GM10266 (cell line): Measurements from ENCODE around the gene GNPAT.

Experiments
- DNase-seq: peaks from one replicate; pipeline ENCODE4 v3.0.0; 2012; ENCODE audit errors: extremely low spot score
- CTCF ChIP-seq: IDR thresholded peaks from 2 replicates; pipeline ENCODE4 v1.5.1; 2012; ENCODE audit warnings: mild to moderate bottlenecking, low read depth; ENCODE audit not compliant: control insufficient read depth, insufficient read depth; ENCODE audit errors: missing control alignments

Gene GNPAT

GRCh38 chr1:231236938-231237337, 4.1 kb upstream of the GNPAT start:
- TF ChIP-seq CTCF = no peak
- DNase-seq = no peak

DNA sequence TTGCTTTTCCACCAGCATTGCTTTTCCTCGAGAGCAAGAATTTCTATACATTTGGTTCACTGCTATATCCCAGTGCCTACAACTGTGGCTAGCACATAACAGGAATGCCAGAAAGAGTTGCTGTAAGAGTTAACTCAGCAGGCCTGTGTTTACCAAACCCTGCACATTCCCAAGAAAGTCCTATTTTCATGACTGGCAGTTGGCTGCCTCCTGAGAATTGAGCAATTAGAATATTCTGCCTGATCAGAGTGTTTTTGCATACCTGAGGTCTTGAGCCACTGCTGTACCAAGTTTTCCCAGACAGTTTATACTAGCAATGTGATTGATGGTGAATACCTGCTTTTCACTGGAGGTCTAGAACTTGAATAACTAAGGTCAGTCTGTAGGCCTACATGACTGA, 2.7 kb upstream of the GNPAT start:
- no peak for DNase-seq
- TF ChIP-seq CTCF = no peak

DNA sequence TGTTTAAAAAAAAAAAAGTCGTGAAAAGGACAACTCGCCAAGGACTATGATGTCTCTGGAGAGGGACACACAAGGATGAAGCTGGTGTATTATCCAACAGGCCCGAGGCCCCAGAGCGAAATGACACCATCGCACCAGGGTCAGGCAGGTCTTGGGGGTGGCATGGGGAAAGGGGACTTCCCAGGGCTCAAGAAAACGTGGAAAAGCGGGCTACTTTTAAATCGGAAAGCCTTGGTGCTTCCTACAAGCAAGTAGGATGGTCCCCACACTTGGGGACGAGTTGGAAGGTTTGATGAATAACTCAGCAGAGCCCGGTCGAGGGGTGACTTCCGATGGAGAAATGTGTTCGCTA, 505 bp upstream of the GNPAT start:
- TF ChIP-seq CTCF = no peak
- DNase-seq = no peak

DNA sequence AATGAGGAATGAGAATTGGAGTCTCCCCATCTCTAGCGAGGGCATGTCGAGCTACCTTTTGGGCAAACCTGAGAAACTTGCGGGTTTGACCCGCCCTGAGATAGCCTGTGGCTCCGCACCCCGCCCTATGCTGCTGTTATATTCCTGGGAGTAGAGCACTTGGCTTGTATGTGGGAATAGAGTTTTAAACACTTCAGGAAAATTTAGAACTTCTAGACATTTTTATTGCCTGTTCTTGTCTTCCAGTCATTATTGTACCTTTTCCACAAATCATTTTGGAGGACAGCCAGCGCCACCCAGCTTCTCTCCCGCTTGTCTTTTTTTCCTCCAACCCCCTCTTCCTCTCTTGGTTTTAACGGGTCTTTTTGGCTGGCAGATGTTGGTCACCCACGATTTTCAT, 738 bp downstream of the GNPAT start:
- peak; percentile 27 for DNase-seq
- no peak for TF ChIP-seq CTCF

DNA sequence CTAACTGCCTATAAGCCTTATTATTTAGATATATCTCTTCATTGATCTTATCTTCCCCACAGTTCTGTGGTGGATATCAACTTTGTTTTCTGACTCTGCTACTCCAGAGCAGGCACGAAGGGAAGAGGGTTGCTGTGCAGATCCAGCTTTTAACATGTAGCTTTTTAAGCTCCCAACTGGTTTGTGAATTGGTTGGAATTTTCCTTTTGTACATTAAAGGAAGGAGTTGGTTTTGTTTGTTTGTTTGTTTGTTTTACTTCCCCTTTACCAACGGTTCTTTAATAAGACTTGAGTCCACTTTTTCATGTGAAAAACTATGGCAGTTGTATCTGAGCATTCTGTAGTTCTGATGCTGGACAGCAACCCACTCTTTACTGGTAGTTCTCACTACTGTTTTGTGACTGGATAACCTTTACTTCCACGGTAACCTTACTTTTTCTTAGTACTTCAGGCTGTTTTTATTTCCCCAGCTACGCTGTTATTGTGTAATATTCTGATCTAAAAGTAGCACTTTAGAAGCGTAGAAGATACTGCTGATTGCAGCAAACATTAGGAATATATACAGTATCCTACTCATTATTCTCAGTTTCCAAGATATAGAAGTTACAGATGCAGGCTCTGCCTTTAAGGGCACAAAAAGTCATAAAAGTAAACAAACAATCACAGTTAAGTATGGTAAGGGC, 1.6 kb downstream of the GNPAT start:
- TF ChIP-seq CTCF = no peak
- no peak for DNase-seq

- no peak for DNase-seq
- no peak for TF ChIP-seq CTCF
Observed at GRCh38 chr1:231248778-231249177, 7.8 kb downstream of the GNPAT start.

DNA sequence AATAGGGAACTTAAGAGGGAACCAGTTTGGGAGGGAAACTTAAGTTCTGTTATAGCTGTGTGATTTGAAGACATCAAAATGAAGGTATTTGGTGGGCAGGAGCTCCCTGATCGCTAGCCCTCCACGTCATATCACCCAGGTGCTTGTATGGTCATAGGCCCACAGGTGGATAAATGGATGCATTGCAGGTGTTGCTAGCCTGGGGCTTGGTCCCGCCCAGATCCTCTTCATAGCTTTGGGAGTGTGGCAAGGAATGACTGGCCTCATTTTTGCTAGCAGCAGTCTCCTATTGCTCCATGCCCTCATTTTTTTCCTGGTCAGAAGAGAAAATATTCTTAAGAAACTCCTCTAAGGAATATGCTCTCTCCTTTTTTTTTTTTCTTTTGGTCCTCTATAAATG, 11.3 kb downstream of the GNPAT start:
- DNase-seq = no peak
- no peak for TF ChIP-seq CTCF
